Mesenchymal stem cell (in vitro differentiated cells and primary cell): ENCODE data around the gene CCDC121.

Source experiments
- DNase-seq: peaks from one replicate; pipeline ENCODE4 v3.0.0-alpha.2; 2013
- H2AFZ ChIP-seq: one replicate; pipeline ENCODE4 v1.6.1; 2013; ENCODE audit warnings: low read depth, mild to moderate bottlenecking, control low read depth, inconsistent platforms, low read length, moderate library complexity
- H2AK5ac ChIP-seq: 2 replicates; pipeline ENCODE4 v1.6.1; 2013; ENCODE audit warnings: low read length, moderate library complexity, mild to moderate bottlenecking, inconsistent platforms; ENCODE audit not compliant: severe bottlenecking
- H2BK120ac ChIP-seq: one replicate; pipeline ENCODE4 v1.6.1; 2013; ENCODE audit warnings: low read depth, mild to moderate bottlenecking, inconsistent platforms, low read length, moderate library complexity
- H2BK12ac ChIP-seq, 2 experiments: one replicate each; pipeline ENCODE4 v1.6.1; 2013; ENCODE audit warnings: inconsistent platforms in 2 of 2, low read length in 2 of 2, mild to moderate bottlenecking in 2 of 2, moderate library complexity in 2 of 2, control low read depth in 1 of 2
- H2BK15ac ChIP-seq: one replicate; pipeline ENCODE4 v1.6.1; 2013; ENCODE audit warnings: mild to moderate bottlenecking, low read depth, inconsistent platforms; ENCODE audit not compliant: poor library complexity, severe bottlenecking
- H2BK5ac ChIP-seq: 2 replicates; pipeline ENCODE4 v1.6.1; 2013; ENCODE audit warnings: low read depth, mild to moderate bottlenecking, low read length, control low read depth, inconsistent platforms; ENCODE audit not compliant: poor library complexity, severe bottlenecking
- H3K14ac ChIP-seq, 2 experiments: one replicate each; pipeline ENCODE4 v1.6.1; 2013; ENCODE audit warnings: inconsistent platforms in 2 of 2, low read length in 2 of 2, control low read depth in 1 of 2, mild to moderate bottlenecking in 1 of 2, moderate library complexity in 1 of 2
- H3K18ac ChIP-seq, 2 experiments: one replicate each; pipeline ENCODE4 v1.6.1; 2013; ENCODE audit warnings: inconsistent platforms in 2 of 2, low read length in 2 of 2, control low read depth in 1 of 2, low read depth in 1 of 2, mild to moderate bottlenecking in 1 of 2
- H3K23ac ChIP-seq, 2 experiments: one replicate each; pipeline ENCODE4 v1.6.1; 2013; ENCODE audit warnings: inconsistent platforms in 2 of 2, low read length in 2 of 2, mild to moderate bottlenecking in 2 of 2, moderate library complexity in 2 of 2, control low read depth in 1 of 2
- H3K27ac ChIP-seq: 2 replicates; pipeline ENCODE4 v1.5.1; 2013; ENCODE audit warnings: mild to moderate bottlenecking, moderate library complexity, low read length, control low read depth, inconsistent platforms; ENCODE audit not compliant: poor library complexity, severe bottlenecking
- H3K27me3 ChIP-seq, 2 experiments: 2 replicates each; pipeline versions ENCODE4 v1.6.1 to v1.7.0; 2013; ENCODE audit warnings: low read length in 2 of 2, mild to moderate bottlenecking in 2 of 2, moderate library complexity in 2 of 2, control low read depth in 1 of 2, inconsistent platforms in 1 of 2; ENCODE audit not compliant: control insufficient read depth in 1 of 2, insufficient read depth in 1 of 2
- H3K36me3 ChIP-seq, 2 experiments: 2 replicates each; pipeline versions ENCODE4 v1.6.1 to v1.7.0; 2013; ENCODE audit warnings: low read length in 2 of 2, control low read depth in 1 of 2, inconsistent platforms in 1 of 2, low read depth in 1 of 2, mild to moderate bottlenecking in 1 of 2; ENCODE audit not compliant: insufficient read depth in 2 of 2, control insufficient read depth in 1 of 2
- H3K4ac ChIP-seq, 2 experiments: one replicate each; pipeline ENCODE4 v1.6.1; 2013; ENCODE audit warnings: inconsistent platforms in 2 of 2, low read length in 2 of 2, mild to moderate bottlenecking in 2 of 2, moderate library complexity in 2 of 2, control low read depth in 1 of 2, low read depth in 1 of 2
- H3K4me1 ChIP-seq: 2 replicates; pipeline ENCODE4 v1.6.1; 2013; ENCODE audit warnings: low read depth, low read length, control low read depth; ENCODE audit not compliant: control insufficient read depth, insufficient read depth
- H3K4me2 ChIP-seq: 2 replicates; pipeline ENCODE4 v1.6.1; 2013; ENCODE audit warnings: low read length, mild to moderate bottlenecking, inconsistent platforms; ENCODE audit not compliant: poor library complexity, severe bottlenecking
- H3K4me3 ChIP-seq, 2 experiments: 2 replicates each; pipeline versions ENCODE4 v1.5.1 to v1.7.0; 2013; ENCODE audit warnings: low read length in 2 of 2, mild to moderate bottlenecking in 2 of 2, control low read depth in 1 of 2, low read depth in 1 of 2; ENCODE audit not compliant: insufficient read depth in 1 of 2
- H3K79me1 ChIP-seq: replicated peaks from 2 replicates; pipeline ENCODE4 v1.6.1; 2013; ENCODE audit warnings: mild to moderate bottlenecking, control low read depth, low read length, inconsistent platforms; ENCODE audit not compliant: poor library complexity, severe bottlenecking
- H3K9ac ChIP-seq: 2 replicates; pipeline ENCODE4 v1.7.0; 2013; ENCODE audit warnings: mild to moderate bottlenecking, low read length, moderate library complexity
- H3K9me3 ChIP-seq: 2 replicates; pipeline ENCODE4 v1.7.0; 2013; ENCODE audit warnings: mild to moderate bottlenecking, low read length; ENCODE audit not compliant: control insufficient read depth
- H4K8ac ChIP-seq: one replicate; pipeline ENCODE4 v1.6.1; 2013; ENCODE audit warnings: inconsistent platforms, mild to moderate bottlenecking, low read length, moderate library complexity
- H4K91ac ChIP-seq: one replicate; pipeline ENCODE4 v1.6.1; 2013; ENCODE audit warnings: mild to moderate bottlenecking, low read length, inconsistent platforms
- WGBS: methylation state at CpG from one replicate; pipeline ENCODE4 v1.1.7; 2013; ENCODE audit warnings: mixed read lengths; 5-methylcytosine and 5-hydroxymethylcytosine counted together

Gene CCDC121

GRCh38 chr2:27667446-27667845 lies 38.6 kb upstream of the CCDC121 start:
- H3K9ac ChIP-seq = no peak overlapping the region

GRCh38 chr2:27664622-27665363 lies 36.0 kb upstream of the CCDC121 start:
- Histone ChIP-seq H4K91ac (no peak overlapping the region), H3K9me3 (no peaks in the 10 kb centered on the region), H3K4me3 (peak overlapping the region in 1 of 2 experiments; percentile 94), H2BK12ac (no peak overlapping the region), H3K18ac (no peak overlapping the region), H3K4ac (no peak overlapping the region), H2BK120ac (peak overlapping the region; percentile 23), H3K36me3 (peaks cover 13 to 56% of the 10 kb centered on the region in 2 experiments), H3K4me2 (peak overlapping the region; percentile 65), H3K4me1 (peaks cover 5% of the 10 kb centered on the region), H2BK15ac (no peak overlapping the region), H2AK5ac (no peak overlapping the region), H2BK5ac (no peak overlapping the region), H3K27ac (no peak overlapping the region), H2AFZ (no peak overlapping the region), H4K8ac (peak overlapping the region; percentile 93), H3K14ac (no peak overlapping the region), H3K79me1 (peaks cover 13% of the 10 kb centered on the region), H3K9ac (peak overlapping the region; percentile 97), H3K27me3 (no peaks in the 10 kb centered on the region), H3K23ac (no peak overlapping the region)
- no peak for DNase-seq
- WGBS = 96% methylated on average over 14 of the region's 16 CpGs

More at GRCh38 chr2:27667446-27667845, 38.6 kb upstream of the CCDC121 start:
- Histone ChIP-seq H3K79me1 (peaks cover 5% of the 10 kb centered on the region), H2BK15ac (no peak overlapping the region), H3K27me3 (no peaks in the 10 kb centered on the region), H4K91ac (no peak overlapping the region), H2BK12ac (no peak overlapping the region), H3K4me2 (no peak overlapping the region), H2BK120ac (no peak overlapping the region), H2BK5ac (no peak overlapping the region), H3K18ac (no peak overlapping the region), H2AK5ac (no peak overlapping the region), H4K8ac (no peak overlapping the region), H3K4me1 (peaks cover 5% of the 10 kb centered on the region), H2AFZ (no peak overlapping the region), H3K27ac (no peak overlapping the region), H3K14ac (no peak overlapping the region), H3K9me3 (no peaks in the 10 kb centered on the region), H3K23ac (no peak overlapping the region), H3K36me3 (peaks cover 9 to 52% of the 10 kb centered on the region in 2 experiments), H3K4me3 (no peak overlapping the region), H3K4ac (no peak overlapping the region)
- WGBS = no CpG with 5 or more reads among the region's 1 CpG
- DNase-seq = no peak

DNA sequence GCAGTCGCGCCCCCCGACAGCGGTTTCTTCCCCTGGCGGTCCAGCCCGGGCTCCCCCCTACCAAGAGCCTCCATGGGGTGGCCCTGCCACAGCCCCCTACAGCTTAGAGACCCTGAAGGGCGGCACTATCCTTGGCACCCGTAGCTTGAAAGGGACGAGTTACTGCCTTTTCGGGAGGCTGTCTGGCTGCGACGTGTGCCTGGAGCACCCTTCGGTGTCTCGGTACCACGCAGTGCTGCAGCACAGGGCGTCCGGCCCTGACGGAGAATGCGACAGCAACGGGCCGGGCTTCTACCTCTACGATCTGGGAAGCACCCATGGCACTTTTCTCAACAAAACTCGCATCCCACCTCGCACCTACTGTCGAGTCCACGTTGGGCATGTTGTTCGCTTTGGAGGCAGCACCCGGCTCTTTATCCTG lies 35.4 kb upstream of the CCDC121 start:
- Histone ChIP-seq H3K4me1 (peaks cover 5% of the 10 kb centered on the region), H2BK120ac (peak overlapping the region; percentile 23), H2BK15ac (no peak overlapping the region), H2AFZ (no peak overlapping the region), H4K8ac (peak overlapping the region; percentile 93), H3K4ac (peak overlapping the region in 1 of 2 experiments; percentile 62), H3K14ac (no peak overlapping the region), H3K4me2 (peak overlapping the region; percentile 65), H3K79me1 (peaks cover 13% of the 10 kb centered on the region), H3K9me3 (no peaks in the 10 kb centered on the region), H4K91ac (no peak overlapping the region), H3K23ac (no peak overlapping the region), H3K27me3 (no peaks in the 10 kb centered on the region), H2AK5ac (no peak overlapping the region), H3K36me3 (peaks cover 13 to 56% of the 10 kb centered on the region in 2 experiments), H3K4me3 (peak overlapping the region; percentile 77 to 94), H3K18ac (no peak overlapping the region), H3K27ac (no peak overlapping the region), H3K9ac (peak overlapping the region; percentile 97), H2BK12ac (no peak overlapping the region), H2BK5ac (no peak overlapping the region)
- no peak for DNase-seq
- WGBS = 9% methylated on average over 28 of the region's 28 CpGs

DNA sequence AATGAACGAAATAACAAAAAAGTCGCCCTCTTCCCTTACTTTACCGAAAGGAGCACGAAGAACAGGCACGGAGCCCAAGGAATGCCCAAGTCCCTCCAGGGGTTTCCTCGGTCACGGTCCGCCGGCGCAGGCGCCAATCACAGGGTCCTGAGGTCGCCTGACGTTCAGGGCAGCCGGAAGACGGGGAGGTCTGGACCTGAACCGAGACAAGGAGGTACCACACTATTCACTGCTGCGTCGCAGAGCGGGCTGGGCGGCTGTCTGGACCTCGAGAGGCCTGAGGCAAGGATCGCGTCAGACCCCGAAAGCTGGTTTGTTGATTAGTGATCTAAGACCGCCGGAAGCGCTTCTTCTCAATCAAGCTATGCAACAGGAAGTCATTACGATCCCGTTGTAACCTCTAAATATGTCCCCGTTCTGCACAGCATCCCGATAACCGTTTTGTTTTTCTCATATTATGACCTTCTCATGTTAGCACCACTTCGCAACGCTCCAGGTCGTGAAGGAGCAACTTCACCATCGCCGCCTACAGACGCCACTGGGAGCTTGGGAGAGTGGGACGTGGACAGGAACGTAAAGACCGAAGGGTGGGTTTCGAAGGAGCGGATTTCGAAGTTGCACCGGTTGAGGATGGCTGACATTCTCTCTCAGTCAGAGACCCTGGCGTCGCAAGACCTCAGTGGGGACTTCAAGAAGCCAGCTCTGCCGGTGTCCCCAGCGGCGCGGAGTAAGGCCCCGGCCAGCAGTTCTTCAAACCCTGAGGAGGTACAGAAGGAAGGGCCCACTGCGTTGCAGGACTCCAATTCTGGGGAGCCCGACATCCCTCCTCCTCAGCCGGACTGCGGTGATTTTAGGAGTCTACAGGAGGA lies 34.7 kb upstream of the CCDC121 start, which contains the start of the genes SLC4A1AP and SUPT7L:
Gene SLC4A1AP (plus strand): TSS at position 605 of the 869 bp plus-strand sequence. CDS start 26 bp downstream, at position 631.
Gene SUPT7L (minus strand): TSS at position 330 of the 869 bp plus-strand sequence. CDS start 1,422 bp downstream, outside the sequence.
- Histone ChIP-seq H2BK120ac (peak within 1 kb of the TSS; percentile 23), H4K91ac (peak within 1 kb of the TSS; percentile 87), H2BK12ac (peak within 1 kb of the TSS in 1 of 2 experiments; percentile 2), H3K9me3 (no peaks in the 10 kb centered on the region), H3K79me1 (peaks cover 13% of the 10 kb centered on the region), H3K4me3 (peak within 1 kb of the TSS; percentile 81 to 94), H2AFZ (peak within 1 kb of the TSS; percentile 85), H3K4me1 (peaks cover 5% of the 10 kb centered on the region), H3K23ac (no peak within 1 kb of the TSS), H2BK15ac (peak within 1 kb of the TSS; percentile 82), H3K4ac (peak within 1 kb of the TSS; percentile 62 to 82), H3K27me3 (no peaks in the 10 kb centered on the region), H2BK5ac (peak within 1 kb of the TSS; percentile 83), H3K36me3 (peaks cover 12 to 56% of the 10 kb centered on the region in 2 experiments), H3K4me2 (peak within 1 kb of the TSS; percentile 65), H3K27ac (peak within 1 kb of the TSS; percentile 92), H3K14ac (no peak within 1 kb of the TSS), H4K8ac (peak within 1 kb of the TSS; percentile 96), H3K9ac (peak within 1 kb of the TSS; percentile 97), H3K18ac (peak within 1 kb of the TSS; percentile 74 to 88), H2AK5ac (no peak within 1 kb of the TSS)
- peak; percentile 94 for DNase-seq
- WGBS = under 1% methylated on average over 56 of the region's 56 CpGs
